Adrenal gland (tissue), 12 donors: ENCODE data around the gene DMD. TPM values are rescaled to one million over a fixed set of nuclear protein-coding genes. Genes with fewer than 3 reads are reported as not detected.
A peak's percentile ranks its signal among the peaks of the same experiment; 100 is the strongest.

Source experiments
- DNase-seq, 7 donors: peaks; one replicate each; pipeline ENCODE4 v3.0.0-alpha.2; 2019 to 2020
- H3K27ac ChIP-seq, 5 donors: fragments of 200-600 bp; sonication (generic) in 4 of 5; 1 replicate in 3 of 5; 2 replicates in 2 of 5; pipeline versions ENCODE4 v1.5.1 to v1.8.0; 2016 to 2020; ENCODE audit warnings: mild to moderate bottlenecking in 1 of 5
- H3K27me3 ChIP-seq: fragments of 200-600 bp; 2 replicates; pipeline ENCODE4 v1.8.0; 2021
- H3K36me3 ChIP-seq, 2 donors: fragments of 200-600 bp; replicated peaks in 1 of 2; 1 replicate in 1 of 2; 2 replicates in 1 of 2; pipeline versions ENCODE4 v1.5.1 to v1.8.0; 2018 to 2022
- H3K4me1 ChIP-seq, 2 donors: fragments of 200-600 bp; replicated peaks in 1 of 2; 1 replicate in 1 of 2; 2 replicates in 1 of 2; pipeline versions ENCODE4 v1.5.1 to v1.8.0; 2018 to 2021
- H3K4me3 ChIP-seq, 4 donors: fragments of 200-600 bp; sonication (generic) in 3 of 4; one replicate each; pipeline ENCODE4 v1.5.1; 2016 to 2018
- H3K9me3 ChIP-seq, 3 donors: fragments of 200-600 bp; sonication (generic) in 1 of 3; replicated peaks in 1 of 3; 1 replicate in 2 of 3; 2 replicates in 1 of 3; pipeline versions ENCODE4 v1.5.1 to v1.8.0; 2016 to 2021
- CTCF ChIP-seq, 6 experiments: fragments of 450-650 bp in 4 of 6; fragments of 200-600 bp in 2 of 6; sonication (generic) in 1 of 6; IDR thresholded peaks; 1 replicate in 5 of 6; 2 replicates in 1 of 6; pipeline versions ENCODE4 v1.5.1 to v1.8.0; 2016 to 2021; ENCODE audit warnings: antibody characterized with exemption in 6 of 6, mild to moderate bottlenecking in 2 of 6, moderate library complexity in 1 of 6
- POLR2A ChIP-seq, 2 donors: fragments of 450-650 bp; IDR thresholded peaks; one replicate each; pipeline ENCODE4 v1.6.1; 2017; ENCODE audit warnings: antibody characterized with exemption in 2 of 2, mild to moderate bottlenecking in 2 of 2, moderate library complexity in 1 of 2
- WGBS, 4 donors: extraction: QIAGEN DNeasy Blood & Tissue Kit in 2 of 4; methylation state at CpG; one replicate each; pipeline versions ENCODE4 v1.1.5 to v1.1.7; 2013 to 2017; 5-methylcytosine and 5-hydroxymethylcytosine counted together
- intact Hi-C, 2 donors: fragments of 100-400 bp; cut with DNase I; formaldehyde crosslinking; loops; one replicate each; pipeline versions ENCODE4 v1.14.1 to v1.15.0; 2022 to 2023
- polyA plus RNA-seq, 3 donors: library from polyadenylated mRNA; stranded (reverse); fragments of 200-250 nt in 2 of 3; fragments of 350-450 nt in 1 of 3; fragmentation: Illumina TruSeq in 1 of 3; extraction: RNeasy Lipid Tissue Mini Kit (QIAGEN cat#74804) in 1 of 3; gene quantifications; one replicate each; pipeline ENCODE4 v1.2.3, GENCODE V29; 2013 to 2014
- total RNA-seq, 9 donors: library from RNA; depleted of rRNA in 4 of 9; stranded (reverse); fragments of >200 nt in 4 of 9; fragments of 120-200 nt in 1 of 9; fragmentation: NEBNext Ultra II Directional in 1 of 9; extraction: Animal tissue kit (Norgen Biotek cat#: 25700) in 1 of 9; gene quantifications; one replicate each; pipeline versions ENCODE4 v1.1.0 to v1.2.4, GENCODE V29; 2013 to 2023
- donor health status: healthy with polysubstance abuse.
- donor health status: Bipolar disorder and iron deficiency.
- donor health status: DM: yes; HTN: yes; CAD: no.
- donor health status: DM: no; HTN: no; CAD: no.
- donor health status: DM: no; HTN: no; CAD: no.
- donor health status: DM: yes; HTN: yes; CAD: no.

The DMD gene
- total and polyA plus RNA-seq, 12 donors: 14.6 to 89.7 (median 36.2) TPM

- no peak for DNase-seq
- no peak overlapping the region for H3K27ac ChIP-seq
- intact Hi-C loops: loop anchor here in 1 of 2 donors (5.0 kb wide), 1 partner anchor 626 kb away; no protein-coding TSS in a partner anchor
- no peak for TF ChIP-seq POLR2A (IDR thresholded peaks at IDR 0.05)
- no peak for TF ChIP-seq CTCF (IDR thresholded peaks at IDR 0.05)
- no peak overlapping the region for H3K4me3 ChIP-seq
- no peaks in the 10 kb centered on the region for H3K36me3 ChIP-seq
- H3K9me3 ChIP-seq: no peaks in the 10 kb centered on the region
- 69 to 89% (median 80%) methylated on average over 6 of the region's 6 CpGs for WGBS, 4 donors
- H3K27me3 ChIP-seq: no peaks in the 10 kb centered on the region
- no peaks in the 10 kb centered on the region for H3K4me1 ChIP-seq
These were observed 1548.2 kb downstream of the DMD start for GRCh38 chrX:31663172-31663571.

- Histone ChIP-seq H3K4me1 (no peaks in the 10 kb centered on the region), H3K36me3 (no peaks in the 10 kb centered on the region), H3K27me3 (no peaks in the 10 kb centered on the region), H3K4me3 (no peak overlapping the region), H3K9me3 (no peaks in the 10 kb centered on the region), H3K27ac (no peak overlapping the region)
- no peak for DNase-seq
- TF ChIP-seq CTCF (IDR thresholded peaks at IDR 0.05) (no peak), POLR2A (IDR thresholded peaks at IDR 0.05) (no peak)
- 34 to 49% (median 43%) methylated on average over 2 of the region's 2 CpGs for WGBS, 4 donors
- intact Hi-C loops: loop anchor here in 1 of 2 donors (5.0 kb wide), 1 partner anchor 624 kb away; no protein-coding TSS in a partner anchor
These were observed 1550.0 kb downstream of the DMD start for GRCh38 chrX:31661280-31661810.

- no peak for DNase-seq
- no peaks in the 10 kb centered on the region for H3K9me3 ChIP-seq
- H3K27ac ChIP-seq: no peak overlapping the region
- peak; percentile 37 to 65 (median 48) for TF ChIP-seq CTCF (IDR thresholded peaks at IDR 0.05)
- no peak for TF ChIP-seq POLR2A (IDR thresholded peaks at IDR 0.05)
- 2 to 5% (median 4%) methylated on average over 4 of the region's 4 CpGs for WGBS, 4 donors
- no peaks in the 10 kb centered on the region for H3K4me1 ChIP-seq
- no peak overlapping the region for H3K4me3 ChIP-seq
- H3K36me3 ChIP-seq: no peaks in the 10 kb centered on the region
- intact Hi-C loops: no loop called here
- no peaks in the 10 kb centered on the region for H3K27me3 ChIP-seq
These were observed 1553.0 kb downstream of the DMD start for GRCh38 chrX:31658360-31658759.

- no peaks in the 10 kb centered on the region for H3K9me3 ChIP-seq
These were observed 1555.3 kb downstream of the DMD start for GRCh38 chrX:31656013-31656412.

More at GRCh38 chrX:31656013-31656412, 1555.3 kb downstream of the DMD start:
- Histone ChIP-seq H3K36me3 (no peaks in the 10 kb centered on the region), H3K4me3 (no peak overlapping the region), H3K27me3 (no peaks in the 10 kb centered on the region), H3K27ac (no peak overlapping the region), H3K4me1 (no peaks in the 10 kb centered on the region)
- intact Hi-C loops: no loop called here
- TF ChIP-seq POLR2A (IDR thresholded peaks at IDR 0.05) (no peak), CTCF (IDR thresholded peaks at IDR 0.05) (no peak)
- DNase-seq: no peak
